Calu3 (cell line): ENCODE data around the gene CEP131. TPM values are rescaled to one million over a fixed set of nuclear protein-coding genes. Genes with fewer than 3 reads are reported as not detected.

Source experiments
- BruUV-seq: library from RNA; stranded (reverse); fragments of 400-500 nt; replicated peaks from 2 replicates; lab custom pipeline; 2021; lab: Mats Ljungman, UMichigan
- CTCF ChIA-PET: fragments of 300-600 bp; sonication (Branson Sonifier 250); formaldehyde crosslinking; loops from one replicate; lab custom pipeline; 2022; ENCODE audit warnings: antibody characterized with exemption; lab: Charles Lee
- DNase-seq: peaks from one replicate; pipeline ENCODE4 v3.0.0; 2022
- H3K27ac Mint-ChIP-seq: one replicate; pipeline ENCODE4 v1.8.0; 2022; ENCODE audit warnings: mixed read lengths; ENCODE audit not compliant: unreplicated experiment
- H3K27me3 Mint-ChIP-seq: one replicate; pipeline ENCODE4 v1.8.0; 2022; ENCODE audit warnings: mixed read lengths; ENCODE audit not compliant: unreplicated experiment
- H3K36me3 Mint-ChIP-seq: one replicate; pipeline ENCODE4 v1.8.0; 2022; ENCODE audit warnings: mild to moderate bottlenecking, moderate library complexity, mixed read lengths; ENCODE audit not compliant: insufficient read depth, unreplicated experiment
- H3K4me1 Mint-ChIP-seq: one replicate; pipeline ENCODE4 v1.8.0; 2022; ENCODE audit warnings: mild to moderate bottlenecking, low read depth, mixed read lengths; ENCODE audit not compliant: unreplicated experiment
- H3K4me3 Mint-ChIP-seq: one replicate; pipeline ENCODE4 v1.8.0; 2022; ENCODE audit warnings: mild to moderate bottlenecking, low read depth, moderate library complexity, mixed read lengths; ENCODE audit not compliant: unreplicated experiment
- H3K9me3 Mint-ChIP-seq: one replicate; pipeline ENCODE4 v1.8.0; 2022; ENCODE audit warnings: low read depth, mixed read lengths; ENCODE audit not compliant: unreplicated experiment
- intact Hi-C: fragments of 100-400 bp; cut with micrococcal nuclease; formaldehyde crosslinking; loops from one replicate; pipeline ENCODE4 v1.10.0; 2022; ENCODE audit not compliant: unreplicated experiment
- total RNA-seq: library from RNA; stranded (reverse); gene quantifications from 2 replicates; pipeline ENCODE4 v1.2.3, GENCODE V29; 2022
- TF ChIP-seq, protein P1 (sequence below): fragments of 200-600 bp; IDR thresholded peaks from one replicate; pipeline ENCODE4 v1.8.0; 2022; ENCODE audit warnings: antibody characterized with exemption; ENCODE audit not compliant: unreplicated experiment

The CEP131 gene
- total RNA-seq, 1 experiment from 2014 or later = 28.2 TPM

DNA sequence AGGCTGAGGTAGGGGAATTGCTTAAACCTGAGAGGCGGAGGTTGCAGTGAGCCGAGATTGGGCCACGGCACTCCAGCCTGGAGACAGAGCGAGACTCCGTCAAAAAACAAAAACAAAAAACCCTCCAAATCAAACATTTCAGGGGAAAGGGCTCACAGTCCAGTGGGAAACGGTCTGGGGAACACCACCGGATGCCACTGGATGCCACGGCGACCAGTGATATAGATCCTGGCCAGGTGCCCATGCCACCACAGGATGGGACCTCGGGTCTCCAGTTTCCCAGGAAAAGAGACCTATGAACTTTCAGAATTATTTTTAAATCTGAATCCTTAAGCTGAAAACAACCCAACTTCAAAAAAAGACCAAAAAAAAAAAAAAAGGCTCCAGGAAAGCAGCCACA lies 12.3 kb downstream of the CEP131 start:
- BruUV-seq = no TSS peak
- TF ChIP-seq, protein P1, sequence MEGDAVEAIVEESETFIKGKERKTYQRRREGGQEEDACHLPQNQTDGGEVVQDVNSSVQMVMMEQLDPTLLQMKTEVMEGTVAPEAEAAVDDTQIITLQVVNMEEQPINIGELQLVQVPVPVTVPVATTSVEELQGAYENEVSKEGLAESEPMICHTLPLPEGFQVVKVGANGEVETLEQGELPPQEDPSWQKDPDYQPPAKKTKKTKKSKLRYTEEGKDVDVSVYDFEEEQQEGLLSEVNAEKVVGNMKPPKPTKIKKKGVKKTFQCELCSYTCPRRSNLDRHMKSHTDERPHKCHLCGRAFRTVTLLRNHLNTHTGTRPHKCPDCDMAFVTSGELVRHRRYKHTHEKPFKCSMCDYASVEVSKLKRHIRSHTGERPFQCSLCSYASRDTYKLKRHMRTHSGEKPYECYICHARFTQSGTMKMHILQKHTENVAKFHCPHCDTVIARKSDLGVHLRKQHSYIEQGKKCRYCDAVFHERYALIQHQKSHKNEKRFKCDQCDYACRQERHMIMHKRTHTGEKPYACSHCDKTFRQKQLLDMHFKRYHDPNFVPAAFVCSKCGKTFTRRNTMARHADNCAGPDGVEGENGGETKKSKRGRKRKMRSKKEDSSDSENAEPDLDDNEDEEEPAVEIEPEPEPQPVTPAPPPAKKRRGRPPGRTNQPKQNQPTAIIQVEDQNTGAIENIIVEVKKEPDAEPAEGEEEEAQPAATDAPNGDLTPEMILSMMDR = no peak
- intact Hi-C loops = no loop called here
- no peaks in the 10 kb centered on the region for H3K27me3 Mint-ChIP-seq
- H3K36me3 Mint-ChIP-seq = peaks cover 19% of the 10 kb centered on the region
- no peaks in the 10 kb centered on the region for H3K4me1 Mint-ChIP-seq
- CTCF ChIA-PET = interaction anchor here (0.7 kb wide), 1 partner anchor 336 kb away, joined by 3 read pairs; no protein-coding TSS in a partner anchor
- H3K27ac Mint-ChIP-seq = no peak overlapping the region
- no peak overlapping the region for H3K4me3 Mint-ChIP-seq
- DNase-seq = no peak
- H3K9me3 Mint-ChIP-seq = no peaks in the 10 kb centered on the region

DNA sequence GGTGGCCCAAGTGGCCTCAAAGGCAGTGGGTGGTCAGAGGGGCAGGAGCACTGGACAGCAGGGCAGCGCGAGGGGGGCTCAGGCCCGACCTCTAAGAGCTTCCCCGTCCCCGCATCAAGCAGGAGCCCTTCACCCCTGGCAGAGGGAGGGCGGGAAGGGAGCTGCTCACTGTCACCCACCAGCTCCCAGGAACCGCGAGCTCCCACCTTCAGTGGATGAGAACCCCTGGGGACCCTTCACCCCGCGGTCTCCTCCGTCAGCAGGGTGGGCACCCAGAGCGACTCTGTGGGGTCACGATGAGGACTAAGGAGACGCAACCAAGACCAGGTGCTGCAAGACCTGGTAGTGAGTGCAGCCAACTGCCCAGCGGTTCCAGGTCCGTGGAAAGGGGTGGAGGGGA lies 13.6 kb downstream of the CEP131 start:
- no peak for DNase-seq
- no peak overlapping the region for H3K27ac Mint-ChIP-seq
- no TSS peak for BruUV-seq

DNA sequence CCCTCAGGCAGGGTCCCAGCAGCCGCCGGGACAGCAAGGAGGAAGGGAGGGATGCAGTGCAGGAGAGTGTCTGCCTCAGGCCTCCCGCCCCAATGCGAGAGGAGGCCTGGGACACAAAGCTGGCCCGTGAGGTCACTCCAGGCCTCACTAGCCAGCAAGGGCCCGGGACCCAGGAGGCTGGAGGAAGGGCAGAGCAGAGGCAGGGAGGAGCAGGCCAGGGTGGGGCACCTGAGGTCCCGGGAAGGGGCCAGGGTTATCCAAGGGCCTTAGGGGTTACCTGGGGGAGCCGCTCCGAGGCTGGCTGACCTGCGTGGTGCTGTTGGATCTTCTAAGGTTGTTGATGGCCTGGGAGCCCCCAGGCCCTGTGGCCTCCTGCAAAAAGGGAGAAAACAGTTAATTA lies 14.1 kb downstream of the CEP131 start:
- intact Hi-C loops = no loop called here
- Mint-ChIP-seq H3K9me3 (no peaks in the 10 kb centered on the region), H3K36me3 (peaks cover 19% of the 10 kb centered on the region), H3K27me3 (no peaks in the 10 kb centered on the region), H3K4me3 (no peak overlapping the region), H3K27ac (no peak overlapping the region), H3K4me1 (no peaks in the 10 kb centered on the region)
- TF ChIP-seq, protein P1 = no peak
- CTCF ChIA-PET = interaction anchor here (1.1 kb wide), 1 partner anchor 8 kb away, joined by 4 read pairs; no protein-coding TSS in a partner anchor
- BruUV-seq = no TSS peak
- no peak for DNase-seq

More for the DNA sequence above, 13.6 kb downstream of the CEP131 start:
- TF ChIP-seq, protein P1 = no peak
- Mint-ChIP-seq H3K9me3 (no peaks in the 10 kb centered on the region), H3K36me3 (peaks cover 19% of the 10 kb centered on the region), H3K27me3 (no peaks in the 10 kb centered on the region), H3K4me1 (no peaks in the 10 kb centered on the region), H3K4me3 (no peak overlapping the region)
- CTCF ChIA-PET = interaction anchor here (1.1 kb wide), 1 partner anchor 9 kb away, joined by 4 read pairs; no protein-coding TSS in a partner anchor
- intact Hi-C loops = no loop called here

DNA sequence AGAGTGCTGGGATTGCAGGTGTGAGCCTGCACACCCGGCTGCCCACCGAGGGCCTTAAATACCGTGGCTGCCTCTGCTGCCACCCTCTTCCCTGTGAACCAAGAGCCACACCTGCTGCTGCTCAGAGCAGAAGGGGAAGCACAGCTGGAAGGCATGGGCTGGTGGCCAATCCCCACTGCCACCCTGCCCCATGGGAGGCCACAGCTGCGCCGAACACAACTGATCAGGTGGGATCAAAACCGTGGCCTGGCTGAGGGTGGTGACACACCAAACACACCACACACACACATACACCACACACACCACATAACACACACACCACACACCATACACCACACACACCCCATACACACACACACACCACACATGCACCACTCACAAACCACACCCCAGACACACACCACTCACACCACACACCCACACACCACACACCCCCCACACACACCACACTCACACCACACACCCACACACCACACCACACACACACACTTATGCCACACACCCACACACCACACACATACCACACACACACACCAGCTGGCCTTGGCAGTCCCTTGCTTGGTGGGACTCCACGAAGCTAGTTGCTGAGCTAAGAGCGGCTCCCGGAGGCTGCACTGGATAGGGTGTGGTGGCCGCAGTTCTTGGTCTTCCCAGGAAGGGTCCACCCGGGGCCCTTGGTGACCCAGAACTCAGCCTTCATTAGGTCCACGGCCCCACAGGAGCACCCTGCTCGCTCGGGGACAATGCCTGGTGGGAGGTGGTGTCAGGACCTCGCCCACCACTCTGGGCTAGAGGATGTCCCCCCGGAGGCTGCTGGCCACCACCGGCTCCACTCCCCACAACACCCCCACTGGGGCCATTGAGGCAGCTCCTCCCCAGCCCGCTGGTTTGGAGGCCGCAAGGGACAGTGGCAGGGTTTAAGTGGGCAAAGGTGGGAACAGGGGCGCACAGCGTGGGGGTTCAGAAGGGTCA lies 14.9 kb downstream of the CEP131 start:
- no TSS peak for BruUV-seq
- Mint-ChIP-seq H3K27me3 (no peaks in the 10 kb centered on the region), H3K27ac (no peak overlapping the region), H3K4me1 (no peaks in the 10 kb centered on the region), H3K9me3 (no peaks in the 10 kb centered on the region), H3K36me3 (peaks cover 23% of the 10 kb centered on the region), H3K4me3 (no peak overlapping the region)
- intact Hi-C loops = no loop called here
- DNase-seq = no peak
- TF ChIP-seq, protein P1 = no peak
- CTCF ChIA-PET = no interaction called here
